RWPE2 (cell line): ENCODE measurements around the gene RFX7.

ENCODE experiments used
- ATAC-seq: fragments of 200-7000 bp; cut with Tn5 transposase; 3 replicates; pipeline ENCODE4 v1.9.1; 2021; ENCODE audit warnings: low read depth
- DNase-seq: peaks from one replicate; pipeline ENCODE4 v3.0.0-alpha.2; 2020; ENCODE audit warnings: low spot score
- H3K27ac ChIP-seq: fragments of 450-650 bp; 2 replicates; pipeline ENCODE4 v1.5.1; 2017; ENCODE audit warnings: mild to moderate bottlenecking; ENCODE audit not compliant: poor library complexity, severe bottlenecking
- H3K27me3 ChIP-seq: fragments of 250-450 bp; sonication (Bioruptor Pico); 2 replicates; pipeline ENCODE4 v1.5.1; 2021; ENCODE audit warnings: mild to moderate bottlenecking, moderate library complexity; ENCODE audit not compliant: insufficient read depth, poor library complexity, severe bottlenecking
- H3K36me3 ChIP-seq: fragments of 250-450 bp; sonication (Bioruptor Pico); 2 replicates; pipeline ENCODE4 v1.5.1; 2020; ENCODE audit warnings: low read depth, mild to moderate bottlenecking, moderate library complexity
- H3K4me1 ChIP-seq: fragments of 250-450 bp; sonication (Bioruptor Pico); 2 replicates; pipeline ENCODE4 v1.5.1; 2021; ENCODE audit warnings: mild to moderate bottlenecking, moderate library complexity; ENCODE audit not compliant: insufficient read depth, poor library complexity, severe bottlenecking
- H3K4me3 ChIP-seq: fragments of 250-450 bp; sonication (Bioruptor Pico); 2 replicates; pipeline ENCODE4 v1.5.1; 2021; ENCODE audit warnings: mild to moderate bottlenecking, moderate library complexity; ENCODE audit not compliant: severe bottlenecking
- H3K9me3 ChIP-seq: fragments of 250-450 bp; sonication (Bioruptor Pico); 2 replicates; pipeline ENCODE4 v1.5.1; 2021; ENCODE audit warnings: mild to moderate bottlenecking, moderate library complexity; ENCODE audit not compliant: severe bottlenecking
- CTCF ChIP-seq: fragments of 450-650 bp; IDR thresholded peaks from one replicate; pipeline ENCODE4 v1.5.1; 2017; ENCODE audit warnings: mild to moderate bottlenecking, moderate library complexity; ENCODE audit not compliant: poor library complexity, severe bottlenecking

Gene RFX7

GRCh38 chr15:56217341-56217740 lies 26.3 kb downstream of the RFX7 start:
- Histone ChIP-seq H3K4me1 (no peaks in the 10 kb centered on the region), H3K9me3 (no peaks in the 10 kb centered on the region), H3K36me3 (peaks cover 39% of the 10 kb centered on the region), H3K4me3 (no peak overlapping the region), H3K27me3 (no peaks in the 10 kb centered on the region), H3K27ac (no peak overlapping the region)
- ATAC-seq = no peak
- no peak for DNase-seq
- TF ChIP-seq CTCF = no peak

DNA sequence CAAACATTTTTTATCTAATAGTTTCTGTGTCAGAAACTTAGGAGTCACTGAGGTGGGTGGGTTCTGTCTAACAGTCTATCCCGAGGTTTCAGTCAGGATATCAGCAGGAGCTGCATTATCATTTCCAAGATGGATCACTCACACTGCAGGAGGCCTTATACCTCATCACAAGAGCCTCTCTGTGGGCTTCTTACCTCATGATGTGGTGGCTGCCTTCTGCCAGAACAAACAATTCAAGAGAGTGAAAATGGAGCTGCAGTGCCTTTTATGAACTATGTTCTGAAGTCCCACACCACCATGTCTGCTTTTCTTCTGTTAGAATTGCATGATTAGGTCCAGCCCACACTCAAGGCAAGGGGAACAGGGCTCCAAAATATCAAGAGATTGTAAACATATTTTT lies 27.9 kb downstream of the RFX7 start:
- H3K36me3 ChIP-seq = peaks cover 37% of the 10 kb centered on the region
- H3K9me3 ChIP-seq = peaks cover 5% of the 10 kb centered on the region
- no peaks in the 10 kb centered on the region for H3K27me3 ChIP-seq
- no peak for TF ChIP-seq CTCF
- no peak for DNase-seq
- ATAC-seq = no peak
- no peak overlapping the region for H3K4me3 ChIP-seq
- H3K4me1 ChIP-seq = no peaks in the 10 kb centered on the region
- no peak overlapping the region for H3K27ac ChIP-seq

DNA sequence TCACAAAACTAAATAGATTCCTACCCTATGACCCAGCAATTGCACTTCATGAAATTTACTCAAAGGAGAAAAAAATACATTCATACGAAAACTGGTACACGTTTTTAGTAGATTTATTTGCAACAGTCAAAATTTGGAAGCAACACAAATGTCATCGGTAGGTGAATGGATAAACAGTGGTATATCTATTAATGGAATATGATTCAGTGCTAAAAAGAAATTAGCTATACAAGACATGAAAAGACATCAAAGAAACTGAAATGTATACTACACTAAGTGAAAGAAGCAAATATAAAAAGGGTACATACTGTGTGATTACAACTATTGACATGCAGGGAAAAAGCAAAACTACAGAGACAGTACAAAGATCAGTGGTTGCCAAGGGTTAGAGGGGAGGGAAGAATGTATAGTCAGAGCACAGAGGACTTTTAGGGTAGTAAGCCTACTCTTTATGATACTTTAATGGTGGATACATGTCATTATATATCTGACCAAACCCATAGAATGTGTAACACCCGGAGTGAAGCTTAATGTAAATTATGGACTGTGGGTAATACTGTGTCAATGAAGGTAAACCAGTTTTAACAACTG lies 31.6 kb downstream of the RFX7 start:
- no peak for ATAC-seq
- no peak for DNase-seq

GRCh38 chr15:56211064-56211463 lies 32.6 kb downstream of the RFX7 start:
- Histone ChIP-seq H3K36me3 (peaks cover 24% of the 10 kb centered on the region), H3K27ac (no peak overlapping the region), H3K9me3 (peaks cover 5% of the 10 kb centered on the region), H3K4me1 (no peaks in the 10 kb centered on the region), H3K4me3 (no peak overlapping the region), H3K27me3 (no peaks in the 10 kb centered on the region)
- ATAC-seq (no peak), DNase-seq (no peak)
- no peak for TF ChIP-seq CTCF

More for the DNA sequence above, 31.6 kb downstream of the RFX7 start:
- H3K4me1 ChIP-seq = no peaks in the 10 kb centered on the region
- peaks cover 29% of the 10 kb centered on the region for H3K36me3 ChIP-seq
- no peak overlapping the region for H3K4me3 ChIP-seq
- H3K27me3 ChIP-seq = no peaks in the 10 kb centered on the region
- peaks cover 5% of the 10 kb centered on the region for H3K9me3 ChIP-seq
- H3K27ac ChIP-seq = no peak overlapping the region
- no peak for TF ChIP-seq CTCF

DNA sequence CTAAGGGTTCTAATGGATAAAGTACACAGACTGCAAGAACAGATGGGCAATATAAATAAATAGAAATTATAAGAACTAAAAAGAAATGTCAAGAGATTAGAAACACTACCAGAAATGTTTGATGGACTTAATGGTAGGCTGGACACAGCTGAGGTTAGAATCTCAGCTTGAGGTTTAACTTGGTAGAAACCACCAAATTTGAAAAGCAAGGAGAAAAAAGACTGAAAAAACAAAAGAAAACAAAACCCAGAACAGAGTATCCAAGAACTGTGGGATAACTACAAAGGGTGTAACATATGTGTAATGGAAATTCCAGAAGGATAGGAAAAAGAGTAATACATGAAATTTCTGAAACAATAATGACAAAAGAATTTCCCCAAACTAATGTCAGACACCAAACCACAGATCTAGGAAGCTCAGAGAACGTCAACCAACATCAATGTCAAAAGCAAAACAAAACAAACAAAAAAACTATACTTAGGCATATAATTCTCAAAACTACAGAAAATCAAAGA lies 35.0 kb downstream of the RFX7 start:
- ATAC-seq (no peak), DNase-seq (no peak)
- Histone ChIP-seq H3K4me1 (peaks cover 19% of the 10 kb centered on the region), H3K36me3 (peaks cover 20% of the 10 kb centered on the region), H3K27ac (no peak overlapping the region), H3K9me3 (peaks cover 5% of the 10 kb centered on the region), H3K4me3 (no peak overlapping the region), H3K27me3 (no peaks in the 10 kb centered on the region)
- TF ChIP-seq CTCF = no peak
